Suppressor macrophage treated with lipopolysaccharide for 4 hours (primary cell): ENCODE measurements around the gene TXNDC17.
"Not testable (repeated sequence)": the region's sequence is repeated elsewhere in the genome, so short reads cannot be mapped to it uniquely, and the experiment has no call there.

ENCODE experiments used
- DNase-seq: peaks from one replicate; pipeline ENCODE4 v3.0.0-alpha.2; 2020

The TXNDC17 gene

GRCh38 chr17:6640536-6641246 lies at the start of gene TXNDC17, which contains the start of gene KIAA0753:
TSS of gene TXNDC17 (plus strand) at chr17:6641060. CDS start at chr17:6641083, 23 bp downstream.
TSS of gene KIAA0753 (minus strand) at chr17:6640711. CDS start at chr17:6635103, 5,608 bp downstream.
- DNase-seq = peak; percentile 96

DNA sequence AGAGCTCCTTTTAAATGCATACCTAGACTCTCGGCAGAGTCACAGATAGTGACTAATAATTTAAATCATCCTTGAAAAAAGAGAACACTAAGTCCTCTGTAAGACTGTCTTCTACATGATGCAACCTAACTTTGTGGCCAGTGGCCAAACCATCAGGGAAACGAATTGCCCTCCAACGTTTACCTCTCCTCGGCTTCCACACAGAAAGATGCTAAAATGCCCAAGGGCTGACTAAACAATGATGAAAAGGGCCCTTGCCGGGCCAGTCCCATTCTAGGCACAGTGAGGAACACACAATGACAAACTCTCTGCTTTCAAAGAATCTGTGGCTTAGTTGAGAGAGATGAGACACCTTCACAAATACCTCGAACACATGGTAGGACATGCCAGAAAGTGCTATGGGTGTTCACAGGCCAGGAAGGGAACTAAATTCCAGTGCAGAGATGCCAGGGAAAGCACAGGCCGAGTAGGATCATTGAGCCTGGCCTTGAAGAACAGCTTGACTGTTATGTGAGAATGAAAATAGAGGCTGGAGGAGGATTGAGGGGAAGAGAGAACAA lies 49.2 kb upstream of the TXNDC17 start:
- no peak for DNase-seq

DNA sequence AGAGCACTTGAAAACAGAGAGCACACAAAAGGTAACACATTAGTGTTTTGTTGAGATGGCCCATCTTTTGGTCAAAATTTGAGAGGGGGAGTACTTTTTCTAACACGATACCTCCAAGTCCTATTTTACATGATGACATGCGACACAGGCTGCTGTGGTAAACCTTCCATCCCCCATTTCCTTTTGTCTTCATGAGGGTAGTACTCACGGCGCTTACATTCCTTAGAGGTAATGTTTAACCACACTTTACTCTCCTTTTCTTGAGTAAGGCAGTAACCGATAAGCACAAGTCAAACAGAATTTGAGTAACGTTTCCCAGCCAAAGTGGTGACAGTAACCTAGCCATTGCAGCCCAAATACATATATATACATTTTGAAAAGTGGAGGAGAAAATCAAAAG lies 48.7 kb upstream of the TXNDC17 start:
- no peak for DNase-seq

GRCh38 chr17:6593371-6593770 lies 47.5 kb upstream of the TXNDC17 start:
- DNase-seq = not testable (repeated sequence)

DNA sequence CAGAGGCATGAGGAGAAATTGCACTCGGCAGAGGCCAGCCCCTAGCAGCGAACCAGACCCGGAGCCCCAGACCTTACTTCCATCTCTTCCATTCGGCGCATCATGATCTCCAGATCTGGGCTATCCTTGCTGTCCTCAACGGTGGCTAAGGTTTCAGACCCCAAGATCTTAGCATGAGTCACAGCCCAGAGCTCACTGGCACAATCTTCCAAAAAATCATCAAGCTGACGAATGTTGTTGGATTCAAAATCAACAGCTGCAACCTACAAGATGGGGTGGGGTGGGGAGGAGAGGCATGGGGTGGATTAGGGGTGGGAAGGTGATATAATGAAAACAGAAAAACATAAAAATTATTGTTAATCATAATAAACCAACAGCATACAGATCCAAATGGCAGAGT lies 44.8 kb upstream of the TXNDC17 start:
- no peak for DNase-seq

DNA sequence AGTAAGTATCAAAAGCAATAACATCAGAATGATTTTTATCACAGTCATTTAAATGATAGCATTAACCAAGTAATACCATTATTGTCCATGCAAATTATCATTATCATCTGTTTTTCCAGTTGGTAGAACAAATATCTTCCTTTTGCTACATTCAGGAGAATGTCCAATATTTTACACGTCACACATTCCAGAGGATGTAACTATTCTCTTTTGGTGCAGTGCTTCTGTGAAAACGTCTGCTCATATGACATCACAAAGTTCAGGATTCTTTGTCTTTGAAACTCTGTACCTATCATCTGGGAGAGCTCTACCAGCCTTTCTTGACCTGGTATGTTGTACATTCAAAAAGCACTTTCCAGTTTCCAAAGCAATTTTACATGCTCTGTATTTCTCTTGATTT lies 44.3 kb upstream of the TXNDC17 start:
- no peak for DNase-seq

DNA sequence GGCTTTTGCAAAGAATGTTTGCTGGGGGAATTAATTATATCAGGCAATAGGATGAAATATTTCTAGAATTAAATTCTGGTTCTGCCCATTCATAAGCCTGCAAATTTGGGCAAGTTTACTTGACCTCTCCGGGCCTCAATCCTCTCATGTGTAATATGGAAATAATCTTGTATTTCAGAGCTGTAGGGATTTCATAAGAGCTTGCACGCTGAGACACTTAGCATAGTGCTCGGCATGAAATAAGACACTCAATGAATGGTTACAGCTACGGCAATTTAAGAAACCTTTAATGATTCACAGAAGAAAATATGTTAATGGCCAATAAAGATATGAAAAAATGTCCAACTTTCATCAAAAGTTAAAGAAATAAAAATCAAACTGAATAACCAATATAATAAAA lies 43.9 kb upstream of the TXNDC17 start:
- DNase-seq = no peak

- DNase-seq = no peak
Measured at GRCh38 chr17:6597727-6598126, 43.1 kb upstream of the TXNDC17 start.

GRCh38 chr17:6599364-6599763 lies 41.5 kb upstream of the TXNDC17 start:
- DNase-seq = peak; percentile 74

DNA sequence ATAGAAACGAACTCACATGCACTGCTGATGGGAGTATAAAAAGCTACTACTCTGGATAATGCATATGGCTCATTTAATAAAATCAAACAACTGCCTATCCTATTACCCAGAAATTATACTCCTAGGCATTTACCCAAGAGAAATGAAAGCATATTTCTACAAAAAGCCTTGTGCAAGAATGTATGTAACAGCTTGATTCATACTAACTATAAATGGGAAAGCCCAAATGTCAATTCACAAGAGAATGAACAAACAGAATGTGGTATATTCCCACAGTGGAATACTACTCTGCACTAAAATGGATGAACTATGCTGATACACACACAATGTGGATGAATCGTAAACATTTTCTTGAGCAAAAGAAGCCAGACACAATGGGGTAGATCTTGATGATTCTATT lies 38.7 kb upstream of the TXNDC17 start:
- DNase-seq = peak; percentile 53

DNA sequence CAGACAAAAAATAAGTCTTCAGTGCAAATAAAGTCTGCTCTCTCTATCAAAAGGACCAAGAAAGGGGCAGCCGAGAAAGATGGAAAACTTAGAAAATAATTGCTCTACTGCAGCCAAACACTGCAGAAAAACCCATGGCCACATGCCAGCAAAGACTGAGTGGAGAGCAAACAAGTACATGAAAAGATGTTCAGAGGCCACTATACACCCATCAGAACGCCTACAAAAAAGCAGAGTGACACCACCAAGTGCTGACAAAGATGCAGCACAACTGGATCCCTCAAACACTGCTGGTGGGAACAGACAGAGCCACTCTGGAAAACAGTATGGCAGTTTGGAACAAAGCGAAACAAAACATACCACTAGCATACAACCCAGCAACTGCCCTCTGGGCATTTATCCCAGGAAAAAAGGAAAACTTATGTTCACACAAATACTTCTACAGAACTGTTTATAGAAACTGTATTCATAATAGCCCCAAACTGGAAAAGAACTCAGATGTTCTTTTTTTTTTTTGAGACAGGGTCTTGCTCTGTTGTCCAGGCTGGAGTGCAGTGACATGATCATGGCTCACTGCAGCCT lies 37.0 kb upstream of the TXNDC17 start:
- DNase-seq = no peak

- no peak for DNase-seq
Measured at GRCh38 chr17:6605142-6605541, 35.7 kb upstream of the TXNDC17 start.

GRCh38 chr17:6608321-6608720 lies 32.5 kb upstream of the TXNDC17 start:
- no peak for DNase-seq

DNA sequence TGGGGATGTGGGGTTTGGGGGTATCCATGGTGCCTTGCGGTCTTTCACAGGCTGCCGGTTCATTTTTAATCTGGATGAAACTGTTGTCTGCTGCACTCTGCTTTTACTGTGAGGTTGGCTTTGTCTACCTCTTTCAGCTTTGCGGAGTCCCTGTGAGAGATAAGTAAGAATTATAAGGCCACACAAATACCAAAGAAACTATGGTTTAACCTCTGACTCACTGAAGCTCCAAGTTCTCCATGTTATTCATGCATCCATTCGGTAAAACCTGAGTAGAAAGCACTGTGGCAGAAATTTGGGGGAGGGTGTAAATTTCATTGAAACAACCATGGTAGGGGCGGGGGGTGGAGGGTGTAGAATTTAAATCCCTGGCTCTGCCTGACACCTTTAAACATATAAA lies 30.8 kb upstream of the TXNDC17 start:
- DNase-seq = no peak

DNA sequence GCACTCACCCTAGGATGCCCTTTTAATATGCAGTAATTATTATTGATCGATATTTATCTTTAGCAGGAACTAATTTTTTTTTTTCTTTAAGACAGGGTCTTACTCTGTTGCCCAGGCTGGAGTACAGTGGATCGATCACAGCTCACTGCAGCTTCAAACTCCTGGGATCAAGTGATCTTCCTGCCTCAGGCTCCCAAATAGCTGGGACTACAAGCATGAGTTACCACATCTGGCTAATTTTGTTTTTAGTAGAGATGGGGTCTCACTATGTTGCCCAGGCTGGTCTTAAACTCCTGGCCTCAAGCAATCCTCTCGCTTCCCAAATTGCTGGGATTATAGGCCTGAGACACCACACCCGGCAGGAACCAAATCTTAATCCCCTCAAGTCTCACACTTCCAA lies 29.6 kb upstream of the TXNDC17 start:
- DNase-seq = no peak

- no peak for DNase-seq
Measured at GRCh38 chr17:6623941-6624340, 16.9 kb upstream of the TXNDC17 start.

DNA sequence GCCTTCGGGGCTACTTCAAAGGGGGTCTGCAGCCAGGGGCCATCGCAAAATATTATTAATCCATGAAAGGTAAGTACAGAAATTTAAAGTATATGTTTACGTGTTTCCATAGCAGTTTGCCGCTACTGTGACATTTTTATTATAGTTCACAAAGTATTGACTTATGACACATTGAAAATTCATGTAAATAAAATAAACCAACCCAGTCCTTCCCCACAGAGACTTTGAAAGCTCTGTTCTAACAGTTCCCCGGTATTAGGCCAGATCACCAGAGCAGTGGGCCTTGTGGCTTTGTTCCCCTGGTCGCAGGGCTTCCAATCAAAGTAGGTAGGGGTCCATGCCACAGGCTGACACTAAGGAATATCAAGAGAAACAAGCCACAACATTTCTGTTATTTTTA lies 14.2 kb upstream of the TXNDC17 start:
- DNase-seq = no peak

- no peak for DNase-seq
Measured at GRCh38 chr17:6627019-6627418, 13.8 kb upstream of the TXNDC17 start.

DNA sequence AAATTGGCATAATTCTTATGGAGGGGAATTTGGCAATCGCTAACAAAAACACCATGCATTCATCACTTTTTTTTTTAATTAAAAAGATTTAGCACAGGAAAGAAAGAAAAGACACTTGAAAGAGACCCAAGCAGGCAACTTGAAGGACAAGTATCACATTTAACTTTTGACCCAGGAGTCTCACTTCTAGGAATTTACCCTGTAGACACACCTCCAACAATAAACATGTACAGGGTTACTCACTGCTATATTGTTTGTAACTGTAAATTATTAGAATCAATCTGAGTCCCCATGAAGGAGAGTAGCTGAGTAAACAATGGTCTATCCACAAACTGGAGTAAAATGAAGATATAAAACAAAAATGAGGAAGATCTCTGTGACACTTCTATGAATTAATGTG lies 10.5 kb upstream of the TXNDC17 start:
- no peak for DNase-seq

- no peak for DNase-seq
Measured at GRCh38 chr17:6632530-6632929, 8.3 kb upstream of the TXNDC17 start.

DNA sequence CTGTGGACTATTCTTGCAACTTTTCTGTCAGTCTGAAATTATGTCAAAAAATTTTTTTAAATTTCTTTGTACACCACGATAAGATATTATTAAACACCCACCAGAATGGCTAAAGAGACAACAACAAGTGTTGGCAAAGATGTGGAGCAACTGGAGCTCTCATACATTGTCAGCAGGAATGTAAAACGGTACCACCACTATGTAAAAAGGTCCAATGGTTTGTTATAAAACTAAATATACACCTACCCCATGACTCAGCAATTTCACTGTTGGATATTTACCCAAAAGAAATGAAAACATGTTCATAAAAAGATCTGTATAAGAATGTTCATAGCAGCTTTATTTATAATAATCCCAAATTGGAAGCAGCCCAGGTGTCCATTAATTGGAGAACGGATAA lies 7.6 kb upstream of the TXNDC17 start:
- no peak for DNase-seq

DNA sequence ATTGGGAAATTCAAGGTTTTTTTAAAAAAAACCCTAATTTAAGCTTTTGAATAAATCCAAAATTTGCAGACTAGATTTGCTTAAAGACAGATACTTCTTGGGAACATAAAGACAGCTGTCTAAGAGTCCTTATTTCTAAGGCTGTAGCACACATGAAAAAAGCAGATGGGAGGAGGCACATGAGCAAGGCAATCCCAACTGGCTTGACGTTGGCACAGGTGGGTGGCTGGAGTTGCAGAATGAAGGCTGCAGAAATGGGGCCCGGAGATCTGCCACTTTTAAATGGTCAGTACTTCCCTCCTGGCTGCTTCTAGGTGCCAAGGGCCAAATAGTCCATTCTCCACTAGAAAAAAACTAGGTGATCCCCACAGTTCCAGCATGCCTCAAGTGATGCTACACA lies 4.8 kb upstream of the TXNDC17 start:
- DNase-seq = no peak

GRCh38 chr17:6636616-6637457 lies 4.0 kb upstream of the TXNDC17 start:
- DNase-seq = no peak

DNA sequence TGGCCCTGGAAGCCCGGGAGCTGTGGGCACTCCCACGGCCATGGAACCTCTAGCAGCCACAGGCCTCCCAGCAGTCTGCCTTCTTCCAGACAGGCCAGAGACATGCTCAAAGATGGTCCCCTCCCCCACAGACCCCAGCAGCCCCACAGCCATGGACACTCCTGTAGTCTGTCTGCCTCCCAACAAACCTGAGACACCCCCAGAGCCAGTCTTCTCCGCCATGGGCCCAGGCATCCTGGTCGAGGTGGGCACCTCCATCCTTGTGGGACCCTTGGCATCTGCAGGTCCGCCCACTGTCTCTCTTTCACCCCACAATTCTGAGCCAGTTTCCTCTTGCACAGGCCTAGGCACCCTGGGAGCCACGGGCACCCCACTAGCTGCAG lies 3.4 kb upstream of the TXNDC17 start:
- no peak for DNase-seq
